GM12875 (cell line): Measurements from ENCODE around the gene ARHGAP42.

Source experiments
- H3K4me3 ChIP-seq: one replicate; pipeline ENCODE4 v1.5.1; 2011; ENCODE audit warnings: low read depth, low read length, control low read depth
- CTCF ChIP-seq: IDR thresholded peaks from 2 replicates; pipeline ENCODE4 v1.5.1; 2011; ENCODE audit warnings: low read depth, mild to moderate bottlenecking, control low read depth, inconsistent platforms, low read length, moderate library complexity, borderline replicate concordance; ENCODE audit not compliant: insufficient read depth

The ARHGAP42 gene

GRCh38 chr11:100735949-100736675 is 49.0 kb downstream of the ARHGAP42 start:
- TF ChIP-seq CTCF, result no peak
- no peak overlapping the region for H3K4me3 ChIP-seq

DNA sequence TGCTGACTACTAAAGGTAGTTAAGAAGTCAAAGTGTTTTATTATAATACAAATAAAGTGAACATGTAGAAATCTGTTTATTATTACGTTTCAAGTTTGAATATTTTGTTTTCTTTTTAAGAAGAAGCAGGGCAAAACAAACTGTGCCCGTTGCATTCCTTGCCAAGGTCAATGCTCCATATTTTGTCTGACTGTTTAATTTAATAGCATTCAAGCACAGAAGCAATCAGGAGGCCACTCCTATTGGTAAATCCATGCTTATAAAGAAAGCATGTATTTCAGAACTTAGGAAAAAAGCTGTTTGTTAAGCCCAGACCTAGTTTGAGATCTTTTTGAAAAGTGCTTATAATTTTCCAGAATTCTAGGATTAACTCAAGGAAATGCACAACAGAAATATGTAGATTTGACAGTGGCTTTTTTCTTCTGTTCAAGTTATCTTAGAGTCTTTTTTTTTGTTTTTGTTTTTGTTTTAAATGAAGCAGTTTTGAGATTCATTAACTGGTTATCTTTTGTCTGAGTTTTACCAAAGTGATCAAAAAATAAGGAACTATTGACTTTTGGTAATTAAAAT is 51.7 kb downstream of the ARHGAP42 start:
- no peak for TF ChIP-seq CTCF
- H3K4me3 ChIP-seq, result no peak overlapping the region

- TF ChIP-seq CTCF, result no peak
- H3K4me3 ChIP-seq, result no peak overlapping the region
Observed at GRCh38 chr11:100739666-100740065, 52.6 kb downstream of the ARHGAP42 start.

- TF ChIP-seq CTCF, result no peak
- H3K4me3 ChIP-seq, result no peak overlapping the region
Observed at GRCh38 chr11:100740440-100740839, 53.4 kb downstream of the ARHGAP42 start.

GRCh38 chr11:100741866-100742625 is 55.0 kb downstream of the ARHGAP42 start:
- no peak for TF ChIP-seq CTCF
- no peak overlapping the region for H3K4me3 ChIP-seq

DNA sequence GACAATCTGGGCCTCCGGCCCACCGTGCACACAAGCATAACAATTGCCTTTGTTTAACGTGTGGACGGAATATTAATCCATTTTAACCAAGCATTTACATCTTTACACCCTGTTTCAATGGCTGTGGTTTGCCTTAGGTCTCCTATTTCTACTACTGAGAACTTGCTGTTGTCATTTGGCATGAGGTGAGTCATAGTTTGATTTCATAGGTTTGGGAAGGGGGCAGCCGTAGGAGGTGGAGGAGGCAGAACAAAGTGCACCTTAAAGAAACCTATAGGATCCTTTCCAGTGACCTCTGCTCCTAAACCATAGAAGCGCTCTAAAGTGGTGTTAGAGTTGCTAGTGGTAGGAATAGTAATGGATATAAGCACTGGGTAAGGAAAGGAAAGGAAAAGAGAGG is 59.4 kb downstream of the ARHGAP42 start:
- no peak overlapping the region for H3K4me3 ChIP-seq
- no peak for TF ChIP-seq CTCF
